ENCODE results near the gene MDGA2.

The MDGA2 gene

GRCh38 chr14:47691829-47692228, 16.4 kb upstream of the MDGA2 start:
- no peak overlapping the region for H3K4me3 ChIP-seq (replicated peaks; ENCODE audit: low read depth, low read length)
- no peak for DNase-seq (ENCODE audit: extremely low read depth, low read depth)
- no peak for TF ChIP-seq CTCF (IDR thresholded peaks at IDR 0.05; ENCODE audit: low read depth, low read length, missing control alignments)

- no peak overlapping the region for H3K4me3 ChIP-seq (replicated peaks; ENCODE audit: low read depth, low read length)
- DNase-seq (ENCODE audit: extremely low read depth, low read depth), result no peak
- no peak for TF ChIP-seq CTCF (IDR thresholded peaks at IDR 0.05; ENCODE audit: low read depth, low read length, missing control alignments)
These were observed 3.6 kb upstream of the MDGA2 start for GRCh38 chr14:47678993-47679392.

GRCh38 chr14:47678157-47678556, 2.8 kb upstream of the MDGA2 start:
- no peak for TF ChIP-seq CTCF (IDR thresholded peaks at IDR 0.05; ENCODE audit: low read depth, low read length, missing control alignments)
- DNase-seq (ENCODE audit: extremely low read depth, low read depth), result no peak
- no peak overlapping the region for H3K4me3 ChIP-seq (replicated peaks; ENCODE audit: low read depth, low read length)

GRCh38 chr14:47676315-47676617, 861 bp upstream of the MDGA2 start:
- H3K4me3 ChIP-seq (replicated peaks; ENCODE audit: low read depth, low read length), result no peak overlapping the region
- TF ChIP-seq CTCF (IDR thresholded peaks at IDR 0.05; ENCODE audit: low read depth, low read length, missing control alignments), result no peak
- DNase-seq (ENCODE audit: extremely low read depth, low read depth), result no peak

GRCh38 chr14:47674543-47675465, 601 bp downstream of the MDGA2 start:
- no peak for DNase-seq (ENCODE audit: extremely low read depth, low read depth)
- TF ChIP-seq CTCF (IDR thresholded peaks at IDR 0.05; ENCODE audit: low read depth, low read length, missing control alignments), result no peak
- no peak overlapping the region for H3K4me3 ChIP-seq (replicated peaks; ENCODE audit: low read depth, low read length)

GRCh38 chr14:47674148-47674542, 1.3 kb downstream of the MDGA2 start:
- H3K4me3 ChIP-seq (replicated peaks; ENCODE audit: low read depth, low read length), result no peak overlapping the region
- TF ChIP-seq CTCF (IDR thresholded peaks at IDR 0.05; ENCODE audit: low read depth, low read length, missing control alignments), result no peak
- DNase-seq (ENCODE audit: extremely low read depth, low read depth), result no peak

Data from HFF-Myc (cell line).